ENCODE results near the gene TMED6.

Gene TMED6

GRCh38 chr16:69349536-69349935 lies 2.0 kb downstream of the TMED6 start:
- Histone ChIP-seq H3K36me3 (ENCODE audit: control insufficient read depth, insufficient read depth, low read length) (no peaks in the 10 kb centered on the region), H3K4me1 (no peaks in the 10 kb centered on the region), H3K27me3 (ENCODE audit: control insufficient read depth, insufficient read depth, low read length) (no peaks in the 10 kb centered on the region), H3K9me3 (ENCODE audit: control insufficient read depth, low read length) (no peaks in the 10 kb centered on the region), H3K4me2 (ENCODE audit: low read length) (no peak overlapping the region), H3K4me3 (ENCODE audit: low read depth, low read length) (no peak overlapping the region), H2AFZ (no peak overlapping the region), H3K27ac (no peak overlapping the region), H3K79me2 (no peaks in the 10 kb centered on the region), H3K9ac (no peak overlapping the region)
- TF ChIP-seq CTCF (IDR thresholded peaks at IDR 0.05): no peak

- Histone ChIP-seq H2AFZ (no peak overlapping the region), H3K36me3 (ENCODE audit: control insufficient read depth, insufficient read depth, low read length) (no peaks in the 10 kb centered on the region), H3K27me3 (ENCODE audit: control insufficient read depth, insufficient read depth, low read length) (no peaks in the 10 kb centered on the region), H3K79me2 (no peaks in the 10 kb centered on the region), H3K27ac (no peak overlapping the region), H3K9me3 (ENCODE audit: control insufficient read depth, low read length) (no peaks in the 10 kb centered on the region), H3K4me2 (ENCODE audit: low read length) (no peak overlapping the region), H3K9ac (no peak overlapping the region), H3K4me1 (no peaks in the 10 kb centered on the region), H3K4me3 (ENCODE audit: low read depth, low read length) (no peak overlapping the region)
- TF ChIP-seq CTCF (IDR thresholded peaks at IDR 0.05): no peak
These were observed 3.4 kb downstream of the TMED6 start for GRCh38 chr16:69348222-69348621.

GRCh38 chr16:69346683-69347082 lies 4.9 kb downstream of the TMED6 start:
- H3K27me3 ChIP-seq (ENCODE audit: control insufficient read depth, insufficient read depth, low read length): no peaks in the 10 kb centered on the region
- H3K4me1 ChIP-seq: no peaks in the 10 kb centered on the region
- H3K4me2 ChIP-seq (ENCODE audit: low read length): no peak overlapping the region
- H3K27ac ChIP-seq: no peak overlapping the region
- no peak overlapping the region for H3K4me3 ChIP-seq (ENCODE audit: low read depth, low read length)
- H3K36me3 ChIP-seq (ENCODE audit: control insufficient read depth, insufficient read depth, low read length): no peaks in the 10 kb centered on the region
- H3K79me2 ChIP-seq: no peaks in the 10 kb centered on the region
- no peaks in the 10 kb centered on the region for H3K9me3 ChIP-seq (ENCODE audit: control insufficient read depth, low read length)
- H2AFZ ChIP-seq: no peak overlapping the region
- no peak overlapping the region for H3K9ac ChIP-seq
- TF ChIP-seq CTCF (IDR thresholded peaks at IDR 0.05): no peak

- Histone ChIP-seq H3K36me3 (ENCODE audit: control insufficient read depth, insufficient read depth, low read length) (no peaks in the 10 kb centered on the region), H3K27me3 (ENCODE audit: control insufficient read depth, insufficient read depth, low read length) (no peaks in the 10 kb centered on the region), H3K9ac (no peak overlapping the region), H3K79me2 (no peaks in the 10 kb centered on the region), H3K4me3 (ENCODE audit: low read depth, low read length) (no peak overlapping the region), H2AFZ (no peak overlapping the region), H3K4me2 (ENCODE audit: low read length) (no peak overlapping the region), H3K4me1 (no peaks in the 10 kb centered on the region), H3K27ac (no peak overlapping the region), H3K9me3 (ENCODE audit: control insufficient read depth, low read length) (no peaks in the 10 kb centered on the region)
- no peak for TF ChIP-seq CTCF (IDR thresholded peaks at IDR 0.05)
These were observed 5.7 kb downstream of the TMED6 start for GRCh38 chr16:69345923-69346322.

- no peaks in the 10 kb centered on the region for H3K36me3 ChIP-seq (ENCODE audit: control insufficient read depth, insufficient read depth, low read length)
- H3K9me3 ChIP-seq (ENCODE audit: control insufficient read depth, low read length): no peaks in the 10 kb centered on the region
- peaks cover 5% of the 10 kb centered on the region for H3K4me1 ChIP-seq
- no peak overlapping the region for H3K4me3 ChIP-seq (ENCODE audit: low read depth, low read length)
- no peak overlapping the region for H3K4me2 ChIP-seq (ENCODE audit: low read length)
- H3K9ac ChIP-seq: no peak overlapping the region
- H2AFZ ChIP-seq: no peak overlapping the region
- TF ChIP-seq CTCF (IDR thresholded peaks at IDR 0.05): no peak
- peaks cover 8% of the 10 kb centered on the region for H3K79me2 ChIP-seq
- H3K27me3 ChIP-seq (ENCODE audit: control insufficient read depth, insufficient read depth, low read length): no peaks in the 10 kb centered on the region
- no peak overlapping the region for H3K27ac ChIP-seq
These were observed 7.4 kb downstream of the TMED6 start for GRCh38 chr16:69344171-69344570.

Data from parathyroid adenoma (tissue), 2 donors.